WTC11 (cell line): Measurements from ENCODE around the gene MIGA2. TPM values are rescaled to one million over a fixed set of nuclear protein-coding genes. Genes with fewer than 3 reads are reported as not detected.

Experiments used
- ATAC-seq: fragments of 200-7000 bp; cut with Tn5 transposase; 2 replicates; pipeline ENCODE4 v1.10.0; 2021; ENCODE audit warnings: mild to moderate bottlenecking, moderate library complexity
- CTCF ChIA-PET: fragments of 300-600 bp; sonication (Branson Sonifier 250); formaldehyde crosslinking; loops from one replicate; lab custom pipeline; 2021; ENCODE audit warnings: antibody characterized with exemption; lab: Charles Lee
- POLR2A ChIA-PET: fragments of 350-600 bp; sonication (Branson Sonifier 250); formaldehyde crosslinking; loops from one replicate; lab custom pipeline; 2021; ENCODE audit warnings: antibody characterized with exemption; lab: Charles Lee
- DNase-seq: peaks from one replicate; pipeline ENCODE4 v3.0.0; 2021; ENCODE audit warnings: low spot score
- H3K27ac Mint-ChIP-seq: 2 replicates; pipeline ENCODE4 v1.8.0; 2021; ENCODE audit warnings: mixed read lengths
- H3K27me3 Mint-ChIP-seq: 2 replicates; pipeline ENCODE4 v1.8.0; 2021; ENCODE audit warnings: low read depth, mild to moderate bottlenecking, moderate library complexity, mixed read lengths
- H3K36me3 Mint-ChIP-seq: 2 replicates; pipeline ENCODE4 v1.8.0; 2021; ENCODE audit warnings: mixed read lengths
- H3K4me1 Mint-ChIP-seq: 2 replicates; pipeline ENCODE4 v1.8.0; 2022; ENCODE audit warnings: mixed read lengths
- H3K4me3 Mint-ChIP-seq: 2 replicates; pipeline ENCODE4 v1.8.0; 2021; ENCODE audit warnings: mild to moderate bottlenecking, moderate library complexity, mixed read lengths
- H3K9me3 Mint-ChIP-seq: 2 replicates; pipeline ENCODE4 v1.8.0; 2021; ENCODE audit warnings: mixed read lengths
- ATF3 ChIP-seq: sonication (generic); formaldehyde crosslinking; conservative IDR thresholded peaks from 2 replicates; pipeline ENCODE4 v1.8.1; 2022; ENCODE audit warnings: mild to moderate bottlenecking, missing genetic modification reagents
- ATF6 ChIP-seq: sonication (generic); formaldehyde crosslinking; IDR thresholded peaks from 2 replicates; pipeline ENCODE4 v1.8.1; 2023; ENCODE audit warnings: mild to moderate bottlenecking, missing genetic modification reagents
- CTCF ChIP-seq: fragments of 200-600 bp; IDR thresholded peaks from 2 replicates; pipeline ENCODE4 v1.8.0; 2022; ENCODE audit warnings: antibody characterized with exemption
- EMX1 ChIP-seq: fragments of 250-450 bp; sonication (Bioruptor Pico); IDR thresholded peaks from 2 replicates; pipeline ENCODE4 v1.8.0; 2021; ENCODE audit warnings: mild to moderate bottlenecking
- FOXJ3 ChIP-seq: sonication (generic); formaldehyde crosslinking; IDR thresholded peaks from 2 replicates; pipeline ENCODE4 v1.9.0; 2021; ENCODE audit warnings: missing genetic modification reagents, mild to moderate bottlenecking, borderline replicate concordance
- FOXP1 ChIP-seq: sonication (generic); formaldehyde crosslinking; IDR thresholded peaks from 2 replicates; pipeline ENCODE4 v1.8.0; 2022; ENCODE audit warnings: missing genetic modification reagents, mild to moderate bottlenecking, moderate library complexity, borderline replicate concordance
- SP1 ChIP-seq: sonication (generic); formaldehyde crosslinking; conservative IDR thresholded peaks from 2 replicates; pipeline ENCODE4 v1.8.1; 2022; ENCODE audit warnings: missing genetic modification reagents
- ZBTB43 ChIP-seq: sonication (generic); formaldehyde crosslinking; IDR thresholded peaks from 2 replicates; pipeline ENCODE4 v1.8.1; 2023; ENCODE audit warnings: mild to moderate bottlenecking, missing genetic modification reagents
- ZNF138 ChIP-seq: sonication (generic); formaldehyde crosslinking; conservative IDR thresholded peaks from 2 replicates; pipeline ENCODE4 v1.8.1; 2022; ENCODE audit warnings: mild to moderate bottlenecking, moderate library complexity, missing genetic modification reagents
- ZNF219 ChIP-seq: sonication (generic); formaldehyde crosslinking; IDR thresholded peaks from 2 replicates; pipeline ENCODE4 v1.8.0; 2023; ENCODE audit warnings: missing genetic modification reagents, mild to moderate bottlenecking, borderline replicate concordance
- ZNF281 ChIP-seq: sonication (generic); formaldehyde crosslinking; IDR thresholded peaks from 2 replicates; pipeline ENCODE4 v1.8.0; 2023; ENCODE audit warnings: mild to moderate bottlenecking, missing genetic modification reagents
- ZNF423 ChIP-seq: fragments of 250-450 bp; sonication (Bioruptor Pico); IDR thresholded peaks from 2 replicates; pipeline ENCODE4 v2.1.2; 2022; ENCODE audit warnings: mild to moderate bottlenecking, moderate library complexity
- total RNA-seq: library from RNA; stranded (reverse); gene quantifications from 3 replicates; pipeline ENCODE4 v1.2.3, GENCODE V29; 2021

MIGA2 gene
- total RNA-seq, 1 experiment from 2014 or later = 61.7 TPM

- no peak for ATAC-seq
Observed at GRCh38 chr9:129102095-129102525, 65.7 kb downstream of the MIGA2 start.

GRCh38 chr9:129102791-129103594 lies 66.6 kb downstream of the MIGA2 start:
- H3K27me3 Mint-ChIP-seq = peaks cover 15% of the 10 kb centered on the region
- no peaks in the 10 kb centered on the region for H3K36me3 Mint-ChIP-seq
- no peak overlapping the region for H3K4me3 Mint-ChIP-seq
- ChIA-PET CTCF (interaction anchor here (0.6 to 2.1 kb wide), 15 partner anchors 8 to 233 kb away, joined by 3 to 18 read pairs (median 4); partner anchors contain the start of genes DOLPP1, PTPA and SH3GLB2), POLR2A (no interaction called here)
- peak; percentile 77 for DNase-seq
- TF ChIP-seq ATF3 (CRISPR knock-in tag) (no peak), EMX1 (CRISPR knock-in tag) (no peak), FOXP1 (CRISPR knock-in tag) (0 out of 2 replicates have a peak, but pooled peaks have one; percentile 31), ATF6 (CRISPR knock-in tag) (no peak), SP1 (0 out of 2 replicates have a peak, but pooled peaks have one; percentile 9), ZNF423 (CRISPR knock-in tag) (peak; percentile 36; the same call in 1 of the 2 replicates), CTCF (peak; percentile 67), ZBTB43 (CRISPR knock-in tag) (no peak)
- peaks cover 6% of the 10 kb centered on the region for H3K4me1 Mint-ChIP-seq
- peak; percentile 89 for ATAC-seq
- no peaks in the 10 kb centered on the region for H3K9me3 Mint-ChIP-seq
- no peak overlapping the region for H3K27ac Mint-ChIP-seq

More at GRCh38 chr9:129102095-129102525, 65.7 kb downstream of the MIGA2 start:
- POLR2A ChIA-PET = interaction anchor here (0.5 kb wide), 1 partner anchor 392 kb away, joined by 3 read pairs; no protein-coding TSS in a partner anchor
- no peak for DNase-seq
- CTCF ChIA-PET = interaction anchor here (1.2 to 2.3 kb wide), 2 partner anchors 30 to 74 kb away, joined by 3 to 8 read pairs; partner anchors contain the start of gene SH3GLB2
- Mint-ChIP-seq H3K36me3 (no peaks in the 10 kb centered on the region), H3K4me1 (peaks cover 6% of the 10 kb centered on the region), H3K27ac (no peak overlapping the region), H3K4me3 (no peak overlapping the region), H3K27me3 (peaks cover 15% of the 10 kb centered on the region), H3K9me3 (no peaks in the 10 kb centered on the region)
- no peak for TF ChIP-seq ZNF281
- TF ChIP-seq ZNF219 (CRISPR knock-in tag) = no peak
- TF ChIP-seq FOXJ3 (CRISPR knock-in tag) = no peak
- no peak for TF ChIP-seq ZNF138
- TF ChIP-seq, all 79 proteins: peak for 0
